Stimulated activated CD4-positive, alpha-beta T cell treated with anti-CD3 and anti-CD28 coated beads, TNF-alpha, amount 100 ng/mL, for 48 hours (primary cell): ENCODE measurements around the gene MAP3K5.
A peak's percentile ranks its signal among the peaks of the same experiment; 100 is the strongest.
"Not testable (repeated sequence)": the region's sequence is repeated elsewhere in the genome, so short reads cannot be mapped to it uniquely, and the experiment has no call there.

ENCODE experiments used
- DNase-seq, 3 donors: peaks; one replicate each; pipeline ENCODE4 v3.0.0-alpha.2; 2020; ENCODE audit warnings: low read depth in 3 of 3

Gene MAP3K5

DNA sequence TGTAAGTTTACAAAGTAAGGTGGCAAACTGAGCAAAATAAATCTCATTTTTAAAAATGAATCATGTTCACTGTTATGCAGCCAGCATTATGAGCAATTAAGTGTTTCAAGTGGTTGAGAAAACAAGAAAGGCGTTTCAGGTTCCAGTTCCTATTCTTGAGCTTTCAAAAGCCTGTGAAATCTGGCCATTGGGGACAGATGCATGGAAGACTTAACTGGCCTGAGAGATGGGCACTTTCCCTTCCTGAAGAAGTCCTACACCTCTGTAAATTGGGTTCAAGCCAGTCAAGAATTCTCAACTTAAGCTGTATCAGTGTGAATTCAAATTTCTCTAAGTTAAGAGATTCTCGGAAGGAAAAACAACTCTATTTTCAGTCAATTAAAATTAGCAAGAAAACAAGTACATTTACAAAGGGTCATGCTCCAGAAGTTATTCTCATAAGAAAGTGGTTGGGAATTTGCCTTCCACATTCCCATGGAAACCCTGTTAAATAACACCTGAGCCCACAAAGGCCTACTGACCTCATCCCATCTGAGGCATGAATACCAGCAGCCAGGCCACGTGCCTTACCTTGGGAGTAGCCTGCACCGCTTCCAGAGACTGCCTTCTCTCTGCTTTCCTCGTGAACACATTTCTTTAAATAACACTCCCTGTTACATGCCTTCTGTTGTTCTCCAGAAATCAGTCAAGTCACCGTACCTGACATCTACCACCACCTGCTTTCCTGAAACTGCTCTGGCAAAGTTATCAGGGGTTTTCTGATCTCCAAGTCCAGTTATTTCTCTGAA is 19.4 kb downstream of the MAP3K5 start:
- no peak for DNase-seq

DNA sequence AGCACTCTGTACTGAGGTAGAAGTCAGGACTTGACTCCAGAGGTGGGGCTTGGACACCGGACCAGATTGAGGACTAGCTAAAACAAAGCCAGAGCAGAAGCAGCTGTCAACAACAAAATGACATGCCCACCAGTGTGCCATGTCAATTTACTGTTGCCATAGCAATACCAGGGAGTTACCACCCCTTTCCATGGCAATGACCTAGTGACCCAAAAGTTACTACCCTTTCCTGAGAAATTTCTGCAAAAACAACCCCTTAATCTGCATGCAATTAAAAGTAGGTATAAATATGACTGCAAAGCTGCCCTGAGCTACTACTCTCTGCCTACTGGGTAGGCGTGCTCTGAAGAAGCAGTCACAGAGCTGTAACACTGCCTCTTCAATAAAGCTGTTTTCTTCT is 21.0 kb downstream of the MAP3K5 start:
- no peak for DNase-seq

DNA sequence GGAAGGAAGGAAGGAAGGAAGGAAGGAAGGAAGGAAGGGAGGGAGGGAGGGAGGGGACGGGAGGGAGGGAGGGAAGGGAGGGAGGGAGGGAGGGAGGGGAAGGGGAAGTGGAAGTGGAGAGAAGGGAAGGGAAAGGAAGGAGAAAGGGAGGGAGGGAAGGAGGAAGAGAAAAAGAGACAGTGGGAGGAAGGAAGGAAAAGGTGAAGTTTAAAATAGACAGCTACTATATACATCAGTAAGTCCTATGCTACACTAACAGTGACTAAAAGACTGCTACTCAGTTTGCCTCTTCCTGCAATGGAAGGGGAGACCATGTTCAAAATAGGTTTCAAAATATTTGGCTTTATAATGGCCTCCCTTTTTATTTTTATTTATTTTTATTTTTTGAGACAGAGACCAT is 22.5 kb downstream of the MAP3K5 start:
- no peak for DNase-seq

DNA sequence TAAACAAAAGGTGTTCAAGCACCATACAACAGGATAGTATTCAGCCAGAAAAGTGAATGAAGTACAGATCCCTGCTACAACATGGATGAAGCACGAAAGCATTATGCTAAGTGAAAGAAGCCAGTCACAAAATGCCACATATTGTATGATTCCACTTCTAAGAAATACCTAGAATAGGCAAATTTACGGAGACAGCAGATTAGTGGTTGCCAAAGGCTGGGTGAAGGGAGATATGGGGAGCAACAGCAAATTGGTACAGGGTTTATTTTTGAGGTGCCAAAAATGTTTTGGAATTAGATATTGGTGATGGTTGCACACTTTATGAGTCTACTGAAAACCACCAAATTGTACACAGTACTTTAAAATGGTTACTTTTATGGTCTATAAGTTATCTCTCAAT is 23.2 kb downstream of the MAP3K5 start:
- no peak for DNase-seq

GRCh38 chr6:136767570-136768309 is 24.5 kb downstream of the MAP3K5 start:
- no peak for DNase-seq

DNA sequence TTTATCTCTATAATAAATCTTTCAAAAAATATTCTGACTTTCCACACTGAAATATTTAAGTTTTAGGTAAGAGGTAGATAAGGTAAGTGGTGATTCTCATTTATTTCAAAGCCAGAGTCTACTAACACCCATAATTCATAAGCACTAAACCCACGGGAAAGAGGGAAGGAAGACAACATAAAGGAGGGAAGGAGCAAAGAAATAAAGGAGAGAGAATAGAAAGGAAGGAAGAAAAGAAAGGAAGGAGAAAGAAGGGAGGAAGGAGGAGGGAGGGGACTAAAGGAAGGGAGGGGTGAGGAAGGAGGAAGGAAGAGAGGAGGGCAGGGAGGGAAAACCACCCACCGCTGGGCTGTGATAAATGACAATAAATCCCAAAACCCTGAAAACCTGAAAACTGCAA is 25.2 kb downstream of the MAP3K5 start:
- DNase-seq: no peak

- no peak for DNase-seq
Observed at GRCh38 chr6:136766274-136766673, 26.0 kb downstream of the MAP3K5 start.

GRCh38 chr6:136764517-136764993 is 27.7 kb downstream of the MAP3K5 start:
- DNase-seq: no peak

DNA sequence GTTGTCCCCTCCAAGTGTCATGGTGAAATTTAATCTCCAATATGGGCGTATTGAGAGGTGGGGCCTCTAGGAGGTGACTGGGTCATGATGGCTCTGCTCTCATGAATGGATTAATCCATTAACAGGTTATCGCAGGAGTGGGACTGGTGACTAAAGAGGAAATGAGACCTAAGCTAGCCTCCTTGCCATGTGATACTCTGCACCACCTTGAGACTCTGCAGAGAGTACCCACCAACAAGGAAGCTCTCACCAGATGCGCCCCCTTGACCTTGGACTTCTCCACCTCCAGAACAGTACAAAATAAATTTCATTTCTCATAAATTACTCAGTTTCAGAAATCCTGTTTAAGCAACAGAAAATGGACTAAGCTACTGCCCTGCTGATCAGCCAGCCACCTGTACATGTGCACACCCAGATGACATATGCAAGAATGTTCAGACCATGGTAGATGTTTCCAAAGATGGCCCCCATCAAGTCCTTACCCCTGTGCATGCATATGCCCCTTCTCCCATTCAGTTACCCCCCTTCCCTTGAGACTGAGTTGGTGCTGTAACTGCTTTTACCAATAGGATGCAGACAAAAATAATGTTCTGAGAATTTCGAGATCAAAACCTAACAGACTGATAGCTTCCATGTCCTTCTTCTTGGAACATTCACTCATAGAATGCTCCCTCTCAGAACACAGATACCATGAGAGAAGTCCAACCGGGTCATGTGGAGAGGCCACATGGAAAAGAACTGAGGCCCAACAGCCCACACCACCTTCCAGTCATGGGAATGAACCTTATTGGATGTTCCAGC is 28.4 kb downstream of the MAP3K5 start:
- DNase-seq: no peak

- DNase-seq: no peak
Observed at GRCh38 chr6:136763255-136763654, 29.0 kb downstream of the MAP3K5 start.

- DNase-seq: no peak
Observed at GRCh38 chr6:136762022-136762975, 30.0 kb downstream of the MAP3K5 start.

- no peak for DNase-seq
Observed at GRCh38 chr6:136761227-136761922, 30.9 kb downstream of the MAP3K5 start.

DNA sequence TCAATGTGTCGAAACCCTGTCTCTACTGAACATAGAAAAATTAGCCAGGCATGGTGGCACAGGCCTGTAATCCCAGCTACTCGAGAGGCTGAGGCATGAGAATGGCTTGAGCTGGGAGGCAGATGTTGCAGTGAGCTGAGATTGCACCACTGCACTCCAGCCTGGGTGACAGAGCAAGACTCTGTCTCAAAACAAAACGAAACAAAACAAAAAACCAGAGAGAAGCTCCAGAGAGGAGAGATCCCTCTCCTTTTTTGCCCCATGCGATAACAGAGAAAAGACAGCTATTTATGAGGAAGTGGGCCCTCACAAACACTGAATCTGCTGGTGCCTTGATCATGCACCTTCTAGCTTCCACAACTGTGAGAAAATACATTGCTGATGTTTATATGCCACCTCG is 31.5 kb downstream of the MAP3K5 start:
- DNase-seq: not testable (repeated sequence)

DNA sequence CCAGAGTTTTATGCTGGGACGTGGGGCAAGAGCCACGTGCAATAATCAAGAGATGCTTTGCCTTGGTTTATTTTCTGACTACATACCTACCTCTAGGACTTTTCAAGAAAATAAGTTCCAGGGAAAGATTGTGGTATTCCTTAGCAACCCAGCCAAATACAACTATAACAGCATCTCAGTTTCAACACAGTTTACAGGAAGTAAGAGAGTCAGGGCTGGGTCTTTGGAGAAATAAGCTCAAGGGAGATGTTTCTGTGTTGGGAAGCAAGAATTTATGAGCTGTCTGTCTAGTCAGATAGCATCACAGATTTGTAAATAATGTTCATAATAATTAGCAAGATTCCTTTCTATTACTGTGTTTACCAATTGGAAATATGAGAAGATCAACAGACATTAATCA is 35.1 kb downstream of the MAP3K5 start:
- no peak for DNase-seq

GRCh38 chr6:136754820-136755219 is 37.5 kb downstream of the MAP3K5 start:
- no peak for DNase-seq

DNA sequence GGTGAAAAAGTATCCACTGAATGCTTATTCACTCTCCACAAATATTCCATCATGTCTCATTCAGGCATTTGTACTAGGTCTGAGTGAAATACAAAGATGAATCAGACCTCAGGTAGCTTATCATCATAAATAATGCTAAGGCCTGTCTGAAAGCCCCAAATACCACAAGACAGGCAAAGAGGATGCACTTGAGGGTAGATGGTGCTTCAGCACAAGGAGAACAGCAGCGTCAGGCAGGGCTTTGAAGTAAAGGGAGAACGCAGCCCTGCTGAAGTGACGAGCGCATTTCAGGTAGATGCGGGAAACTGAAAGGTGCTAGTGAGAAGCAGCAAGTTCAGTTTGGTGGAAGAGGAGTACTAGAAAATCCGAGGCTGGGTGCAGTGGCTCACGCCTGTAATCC is 38.7 kb downstream of the MAP3K5 start:
- DNase-seq: peak; percentile 20 to 47 (median 33)

GRCh38 chr6:136752554-136752953 is 39.7 kb downstream of the MAP3K5 start:
- no peak for DNase-seq

DNA sequence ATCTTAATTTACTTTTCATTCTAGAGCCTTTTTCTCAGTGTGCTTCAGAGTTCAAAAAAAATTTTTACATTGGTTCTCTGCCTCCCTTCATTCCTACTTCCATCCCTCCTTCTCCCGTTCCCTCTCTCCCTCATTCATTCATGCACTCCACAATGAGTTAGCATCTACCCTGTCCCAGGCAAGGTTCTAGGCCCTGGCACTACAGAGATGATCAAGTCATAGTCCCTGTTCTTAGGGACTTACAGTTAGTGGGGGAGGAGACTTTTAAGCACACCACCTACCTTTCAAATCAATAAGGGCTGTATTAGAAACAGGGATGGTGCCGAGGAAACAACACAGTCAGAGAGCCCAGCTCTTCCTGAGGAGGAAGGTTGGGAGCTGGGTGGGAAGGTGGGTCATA is 40.3 kb downstream of the MAP3K5 start:
- no peak for DNase-seq

- no peak for DNase-seq
Observed at GRCh38 chr6:136751522-136751956, 40.7 kb downstream of the MAP3K5 start.

DNA sequence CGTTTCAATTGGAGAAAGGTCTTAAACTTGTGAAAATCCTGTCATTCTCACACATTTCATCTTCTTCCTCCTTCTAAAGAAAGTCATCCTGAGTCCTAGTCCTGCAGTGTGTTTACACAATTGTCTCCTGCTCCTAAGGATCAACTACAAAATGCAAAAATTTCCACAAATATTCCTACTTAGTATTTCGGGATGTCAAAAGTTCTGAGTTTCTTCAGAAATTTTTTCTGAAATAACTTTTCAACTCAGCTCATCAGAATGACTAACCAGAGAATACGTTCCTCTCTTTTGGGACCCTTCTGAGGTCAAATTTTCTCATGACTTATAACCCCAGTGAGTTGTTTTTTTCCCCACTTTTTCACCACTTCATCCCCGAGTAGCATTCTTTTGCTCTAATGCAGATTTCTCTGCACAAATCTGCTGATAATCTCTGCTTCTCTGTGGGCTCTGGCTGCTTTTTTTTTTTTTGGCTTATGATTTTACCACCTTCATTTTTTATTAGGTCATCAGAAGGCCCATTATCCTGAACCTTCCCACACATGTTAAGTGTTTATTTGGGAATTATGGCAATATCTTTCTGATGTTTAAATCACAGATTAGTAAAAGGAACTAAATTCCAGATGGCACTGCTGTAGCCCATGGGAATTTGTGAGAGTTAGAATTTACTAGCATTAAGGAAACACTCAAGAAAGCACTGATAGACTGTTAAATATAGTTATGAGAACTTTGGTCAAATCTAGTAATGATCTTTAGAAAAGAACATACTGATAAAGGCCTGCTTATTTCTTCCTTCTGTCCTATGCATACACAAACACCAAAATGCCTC is 41.4 kb downstream of the MAP3K5 start:
- no peak for DNase-seq
